Smooth muscle cell (in vitro differentiated cells): ENCODE data around the gene APC. TPM values are rescaled to one million over a fixed set of nuclear protein-coding genes. Genes with fewer than 3 reads are reported as not detected.
"Not testable (repeated sequence)": the region's sequence is repeated elsewhere in the genome, so short reads cannot be mapped to it uniquely, and the experiment has no call there.

Experiments used
- DNase-seq: peaks from one replicate; lab custom pipeline; 2025; ENCODE audit not compliant: unreplicated experiment; lab: John Stamatoyannopoulos, UW
- H2AFZ ChIP-seq: fragments of 200-600 bp; sonication (generic); 2 replicates; pipeline ENCODE4 v1.6.0; 2016; ENCODE audit warnings: antibody characterized with exemption, low read depth, mild to moderate bottlenecking
- H3F3A ChIP-seq: fragments of 200-600 bp; sonication (generic); 2 replicates; pipeline ENCODE4 v1.6.0; 2017; ENCODE audit warnings: antibody characterized with exemption, low read depth
- H3K27ac ChIP-seq: fragments of 200-600 bp; sonication (generic); 2 replicates; pipeline ENCODE4 v1.5.1; 2016; ENCODE audit warnings: low read depth, mild to moderate bottlenecking
- H3K27me3 ChIP-seq: fragments of 200-600 bp; sonication (generic); 2 replicates; pipeline ENCODE4 v1.6.1; 2016; ENCODE audit warnings: low read depth, mild to moderate bottlenecking
- H3K36me3 ChIP-seq: fragments of 200-600 bp; sonication (generic); 2 replicates; pipeline ENCODE4 v1.5.1; 2016; ENCODE audit warnings: low read depth
- H3K4me1 ChIP-seq: fragments of 200-600 bp; sonication (generic); 2 replicates; pipeline ENCODE4 v1.5.1; 2016; ENCODE audit warnings: low read depth
- H3K4me2 ChIP-seq: fragments of 200-600 bp; sonication (generic); 2 replicates; pipeline ENCODE4 v1.6.0; 2016; ENCODE audit warnings: mild to moderate bottlenecking
- H3K4me3 ChIP-seq: fragments of 200-600 bp; sonication (generic); 2 replicates; pipeline ENCODE4 v1.5.1; 2016; ENCODE audit warnings: mild to moderate bottlenecking
- H3K79me2 ChIP-seq: fragments of 200-600 bp; sonication (generic); 2 replicates; pipeline ENCODE4 v1.6.0; 2016; ENCODE audit warnings: low read depth, mild to moderate bottlenecking
- H3K9ac ChIP-seq: fragments of 200-600 bp; sonication (generic); 2 replicates; pipeline ENCODE4 v1.6.0; 2016; ENCODE audit warnings: low read depth
- H3K9me3 ChIP-seq: fragments of 200-600 bp; sonication (generic); replicated peaks from 2 replicates; pipeline ENCODE4 v1.5.1; 2016; ENCODE audit warnings: low read depth
- H4K20me1 ChIP-seq: fragments of 200-600 bp; sonication (generic); 2 replicates; pipeline ENCODE4 v1.6.0; 2016; ENCODE audit warnings: low read depth
- WGBS: methylation state at CpG from one replicate; pipeline ENCODE4 v1.1.7; 2016; ENCODE audit warnings: low lambda C conversion rate; 5-methylcytosine and 5-hydroxymethylcytosine counted together
- polyA plus RNA-seq: library from polyadenylated mRNA; unstranded; fragments of >200 nt; fragmentation: Nextera tagmentation; extraction: Ambion mirVana; gene quantifications from 2 replicates; pipeline ENCODE4 v1.2.1, GENCODE V29; 2016
- total RNA-seq: library from RNA; depleted of rRNA; stranded (reverse); fragments of >200 nt; gene quantifications from 2 replicates; pipeline ENCODE4 v1.2.3, GENCODE V29; 2014
- TF ChIP-seq, protein P1 (sequence below): fragments of 200-600 bp; sonication (generic); IDR thresholded peaks from 2 replicates; pipeline ENCODE4 v1.5.1; 2017; ENCODE audit warnings: borderline replicate concordance, mild to moderate bottlenecking, antibody characterized with exemption; ENCODE audit not compliant: insufficient read depth, poor library complexity, severe bottlenecking

Gene APC
- total and polyA plus RNA-seq, 2 experiments from 2014 or later: 9.1 to 36.7 TPM

DNA sequence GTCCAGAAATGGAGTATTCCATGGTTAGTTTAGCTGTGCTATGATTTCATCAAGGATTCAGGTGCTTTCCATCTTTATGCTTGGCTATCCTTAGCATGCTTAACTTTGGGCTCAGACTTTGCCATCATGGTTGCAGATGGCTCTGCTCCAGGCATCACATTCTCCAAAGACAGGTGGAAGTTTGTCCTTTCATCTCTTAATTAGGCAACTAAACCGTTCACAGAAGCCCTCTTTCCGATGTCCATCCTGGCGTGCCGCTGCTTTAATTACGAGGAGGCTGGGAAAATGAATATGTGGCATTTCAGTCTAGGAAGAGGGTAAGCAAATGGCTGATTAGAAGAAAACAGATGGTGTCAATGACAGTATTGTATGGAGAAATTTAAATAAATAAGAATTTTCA lies 24.5 kb upstream of the APC start:
- no peak overlapping the region for H2AFZ ChIP-seq
- 95% methylated on average over 5 of the region's 5 CpGs for WGBS
- no peak overlapping the region for H3K27ac ChIP-seq
- H3F3A ChIP-seq: no peaks in the 10 kb centered on the region
- peaks cover 20% of the 10 kb centered on the region for H3K4me1 ChIP-seq
- no peak overlapping the region for H3K9ac ChIP-seq
- H3K27me3 ChIP-seq: no peaks in the 10 kb centered on the region
- H4K20me1 ChIP-seq: peaks cover 59% of the 10 kb centered on the region
- TF ChIP-seq, protein P1, sequence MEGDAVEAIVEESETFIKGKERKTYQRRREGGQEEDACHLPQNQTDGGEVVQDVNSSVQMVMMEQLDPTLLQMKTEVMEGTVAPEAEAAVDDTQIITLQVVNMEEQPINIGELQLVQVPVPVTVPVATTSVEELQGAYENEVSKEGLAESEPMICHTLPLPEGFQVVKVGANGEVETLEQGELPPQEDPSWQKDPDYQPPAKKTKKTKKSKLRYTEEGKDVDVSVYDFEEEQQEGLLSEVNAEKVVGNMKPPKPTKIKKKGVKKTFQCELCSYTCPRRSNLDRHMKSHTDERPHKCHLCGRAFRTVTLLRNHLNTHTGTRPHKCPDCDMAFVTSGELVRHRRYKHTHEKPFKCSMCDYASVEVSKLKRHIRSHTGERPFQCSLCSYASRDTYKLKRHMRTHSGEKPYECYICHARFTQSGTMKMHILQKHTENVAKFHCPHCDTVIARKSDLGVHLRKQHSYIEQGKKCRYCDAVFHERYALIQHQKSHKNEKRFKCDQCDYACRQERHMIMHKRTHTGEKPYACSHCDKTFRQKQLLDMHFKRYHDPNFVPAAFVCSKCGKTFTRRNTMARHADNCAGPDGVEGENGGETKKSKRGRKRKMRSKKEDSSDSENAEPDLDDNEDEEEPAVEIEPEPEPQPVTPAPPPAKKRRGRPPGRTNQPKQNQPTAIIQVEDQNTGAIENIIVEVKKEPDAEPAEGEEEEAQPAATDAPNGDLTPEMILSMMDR: no peak
- H3K36me3 ChIP-seq: no peaks in the 10 kb centered on the region
- DNase-seq: no peak
- no peaks in the 10 kb centered on the region for H3K9me3 ChIP-seq
- H3K79me2 ChIP-seq: peaks cover 97% of the 10 kb centered on the region
- no peak overlapping the region for H3K4me2 ChIP-seq
- H3K4me3 ChIP-seq: no peak overlapping the region

DNA sequence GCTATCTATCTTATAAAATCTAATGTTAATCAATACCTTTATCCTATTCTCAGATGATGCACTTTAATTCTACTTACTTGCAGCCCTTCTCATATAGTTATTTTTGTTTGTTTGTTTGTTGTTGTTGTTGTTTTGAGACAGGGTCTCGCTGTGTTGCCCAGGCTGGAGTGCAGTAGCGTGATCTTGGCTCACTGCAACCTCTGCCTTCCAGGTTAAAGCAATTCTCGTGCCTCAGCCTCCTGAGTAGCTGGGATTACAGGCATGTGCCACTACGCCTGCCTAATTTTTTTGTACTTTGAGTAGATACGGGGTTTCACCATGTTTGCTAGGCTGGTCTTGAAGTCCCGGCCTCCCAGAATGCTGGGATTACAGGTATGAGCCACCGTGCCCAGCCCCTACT lies 20.8 kb upstream of the APC start:
- H3K27me3 ChIP-seq: not testable (repeated sequence)
- 94% methylated on average over 7 of the region's 7 CpGs for WGBS

DNA sequence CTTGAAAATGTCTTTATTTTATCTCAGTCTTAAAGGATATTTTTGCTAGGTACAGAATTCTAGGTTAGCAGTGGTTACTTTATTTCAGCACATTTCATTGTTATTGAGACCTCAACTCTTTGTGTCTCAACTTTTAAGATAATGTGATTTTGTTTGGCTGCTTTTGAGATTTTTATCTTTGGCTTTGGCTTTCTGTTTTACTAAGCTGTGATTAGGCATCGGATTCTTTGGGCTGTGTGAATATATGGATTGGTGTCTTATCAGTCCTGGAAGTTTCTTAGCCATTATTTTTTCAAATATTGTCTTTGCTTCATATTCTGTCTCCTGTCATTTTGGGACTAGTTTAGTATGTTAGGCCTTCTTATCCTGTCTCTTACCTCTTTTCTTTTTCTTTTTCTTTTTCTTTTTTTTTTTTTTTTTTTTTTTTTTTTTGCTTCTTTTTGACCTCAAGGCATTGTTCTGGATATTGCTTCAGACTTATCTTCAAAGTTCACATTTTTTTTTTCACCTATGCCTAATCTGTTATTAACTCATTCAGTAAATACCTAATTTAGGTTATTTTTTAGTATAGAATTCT lies 20.1 kb upstream of the APC start:
- Histone ChIP-seq H3K9me3 (no peaks in the 10 kb centered on the region), H3K4me1 (peaks cover 3% of the 10 kb centered on the region), H3K27me3 (no peaks in the 10 kb centered on the region), H3K4me2 (no peak overlapping the region), H2AFZ (no peak overlapping the region), H3K36me3 (no peaks in the 10 kb centered on the region), H3K27ac (no peak overlapping the region), H3K9ac (no peak overlapping the region), H3K79me2 (peaks cover 96% of the 10 kb centered on the region), H3F3A (no peaks in the 10 kb centered on the region), H4K20me1 (peaks cover 91% of the 10 kb centered on the region), H3K4me3 (no peak overlapping the region)
- DNase-seq: no peak
- TF ChIP-seq, protein P1: no peak
- WGBS: 72% methylated on average over 1 of the region's 1 CpG

More for the DNA sequence above, 20.8 kb upstream of the APC start:
- H3K27ac ChIP-seq, H3K9ac ChIP-seq, DNase-seq, H3K9me3 ChIP-seq, H3K4me1 ChIP-seq, H3F3A ChIP-seq, H2AFZ ChIP-seq, H3K36me3 ChIP-seq, H3K4me3 ChIP-seq, H3K4me2 ChIP-seq: not testable (repeated sequence)
- Histone ChIP-seq H4K20me1 (peaks cover 91% of the 10 kb centered on the region), H3K79me2 (peaks cover 96% of the 10 kb centered on the region)

DNA sequence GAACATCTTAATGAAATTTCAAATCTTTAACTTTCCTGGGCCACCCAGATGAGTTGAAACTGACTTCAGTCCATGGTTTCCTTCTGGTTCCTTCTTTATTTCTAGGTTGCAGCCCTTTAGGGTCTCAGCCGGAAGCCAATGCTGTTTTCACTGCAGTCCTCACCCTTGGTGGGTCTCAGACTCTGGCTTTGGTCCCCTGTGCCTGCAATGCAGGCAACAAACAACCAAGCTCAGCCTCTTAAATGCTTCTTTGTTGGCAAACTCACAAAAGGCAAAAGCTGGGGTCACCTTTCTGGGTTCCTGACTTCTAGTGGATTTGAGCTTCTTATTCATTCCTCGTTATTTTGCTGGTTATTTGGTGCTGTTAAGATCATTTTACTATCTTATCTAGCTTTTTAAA lies 19.3 kb upstream of the APC start:
- no peaks in the 10 kb centered on the region for H3F3A ChIP-seq
- H3K9me3 ChIP-seq: no peaks in the 10 kb centered on the region
- H3K27ac ChIP-seq: no peak overlapping the region
- no peak overlapping the region for H3K9ac ChIP-seq
- TF ChIP-seq, protein P1: no peak
- H3K4me2 ChIP-seq: no peak overlapping the region
- no peak overlapping the region for H3K4me3 ChIP-seq
- DNase-seq: no peak
- 82% methylated on average over 2 of the region's 2 CpGs for WGBS
- H3K27me3 ChIP-seq: no peaks in the 10 kb centered on the region
- H3K79me2 ChIP-seq: peaks cover 98% of the 10 kb centered on the region
- H3K36me3 ChIP-seq: no peaks in the 10 kb centered on the region
- H3K4me1 ChIP-seq: peaks cover 3% of the 10 kb centered on the region
- H4K20me1 ChIP-seq: peaks cover 97% of the 10 kb centered on the region
- H2AFZ ChIP-seq: no peak overlapping the region
